ENCODE measurements around the gene SGTA. TPM values are rescaled to one million over a fixed set of nuclear protein-coding genes. Genes with fewer than 3 reads are reported as not detected.

Gene SGTA
- total and polyA plus RNA-seq, 3 donors from 2014 or later, result 93.9 to 100 (median 99.6) TPM

DNA sequence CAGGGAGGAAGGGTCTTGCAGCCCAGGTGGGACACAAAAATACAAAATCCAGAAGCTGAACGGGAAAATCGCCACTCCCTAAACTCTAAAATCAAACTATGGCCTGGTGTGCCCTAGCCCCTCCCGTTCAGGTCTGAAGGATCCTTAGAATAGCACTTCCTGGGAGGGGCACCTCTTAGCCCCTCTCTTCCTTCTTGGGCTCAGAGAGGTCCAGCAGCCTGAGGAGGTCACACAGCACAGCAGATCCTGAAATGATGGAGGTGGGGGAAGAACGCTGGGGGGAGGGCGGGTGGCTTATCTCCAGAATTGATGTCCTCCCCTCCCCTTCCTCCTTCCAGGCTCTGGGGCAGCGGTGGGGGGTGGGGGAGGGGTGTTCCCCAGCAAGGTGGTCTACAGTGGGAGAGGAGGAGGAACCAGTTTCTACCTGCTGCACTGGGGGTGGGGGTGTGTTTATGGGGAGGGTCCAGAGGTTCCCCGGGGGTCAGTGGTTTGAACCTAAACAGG lies 63.8 kb downstream of the SGTA start:
- H3K9me3 ChIP-seq, result no peaks in the 10 kb centered on the region
- no peak overlapping the region for H3K27ac ChIP-seq
- no peaks in the 10 kb centered on the region for H3K27me3 ChIP-seq
- no peak overlapping the region for H3K4me3 ChIP-seq
- peaks cover 35% of the 10 kb centered on the region for H3K4me1 ChIP-seq
- intact Hi-C loops (cut with DNase I; ENCODE audit: low total_unique reads), result no loop called here
- WGBS, 2 donors, result 47 to 54% methylated on average over 5 to 7 of the region's 7 CpGs
- no peak for DNase-seq
- TF ChIP-seq, protein P1, sequence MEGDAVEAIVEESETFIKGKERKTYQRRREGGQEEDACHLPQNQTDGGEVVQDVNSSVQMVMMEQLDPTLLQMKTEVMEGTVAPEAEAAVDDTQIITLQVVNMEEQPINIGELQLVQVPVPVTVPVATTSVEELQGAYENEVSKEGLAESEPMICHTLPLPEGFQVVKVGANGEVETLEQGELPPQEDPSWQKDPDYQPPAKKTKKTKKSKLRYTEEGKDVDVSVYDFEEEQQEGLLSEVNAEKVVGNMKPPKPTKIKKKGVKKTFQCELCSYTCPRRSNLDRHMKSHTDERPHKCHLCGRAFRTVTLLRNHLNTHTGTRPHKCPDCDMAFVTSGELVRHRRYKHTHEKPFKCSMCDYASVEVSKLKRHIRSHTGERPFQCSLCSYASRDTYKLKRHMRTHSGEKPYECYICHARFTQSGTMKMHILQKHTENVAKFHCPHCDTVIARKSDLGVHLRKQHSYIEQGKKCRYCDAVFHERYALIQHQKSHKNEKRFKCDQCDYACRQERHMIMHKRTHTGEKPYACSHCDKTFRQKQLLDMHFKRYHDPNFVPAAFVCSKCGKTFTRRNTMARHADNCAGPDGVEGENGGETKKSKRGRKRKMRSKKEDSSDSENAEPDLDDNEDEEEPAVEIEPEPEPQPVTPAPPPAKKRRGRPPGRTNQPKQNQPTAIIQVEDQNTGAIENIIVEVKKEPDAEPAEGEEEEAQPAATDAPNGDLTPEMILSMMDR (IDR thresholded peaks at IDR 0.05), result no peak
- TF ChIP-seq POLR2A (IDR thresholded peaks at IDR 0.05), result no peak
- no peaks in the 10 kb centered on the region for H3K36me3 ChIP-seq (ENCODE audit: low read depth, missing control alignments)

DNA sequence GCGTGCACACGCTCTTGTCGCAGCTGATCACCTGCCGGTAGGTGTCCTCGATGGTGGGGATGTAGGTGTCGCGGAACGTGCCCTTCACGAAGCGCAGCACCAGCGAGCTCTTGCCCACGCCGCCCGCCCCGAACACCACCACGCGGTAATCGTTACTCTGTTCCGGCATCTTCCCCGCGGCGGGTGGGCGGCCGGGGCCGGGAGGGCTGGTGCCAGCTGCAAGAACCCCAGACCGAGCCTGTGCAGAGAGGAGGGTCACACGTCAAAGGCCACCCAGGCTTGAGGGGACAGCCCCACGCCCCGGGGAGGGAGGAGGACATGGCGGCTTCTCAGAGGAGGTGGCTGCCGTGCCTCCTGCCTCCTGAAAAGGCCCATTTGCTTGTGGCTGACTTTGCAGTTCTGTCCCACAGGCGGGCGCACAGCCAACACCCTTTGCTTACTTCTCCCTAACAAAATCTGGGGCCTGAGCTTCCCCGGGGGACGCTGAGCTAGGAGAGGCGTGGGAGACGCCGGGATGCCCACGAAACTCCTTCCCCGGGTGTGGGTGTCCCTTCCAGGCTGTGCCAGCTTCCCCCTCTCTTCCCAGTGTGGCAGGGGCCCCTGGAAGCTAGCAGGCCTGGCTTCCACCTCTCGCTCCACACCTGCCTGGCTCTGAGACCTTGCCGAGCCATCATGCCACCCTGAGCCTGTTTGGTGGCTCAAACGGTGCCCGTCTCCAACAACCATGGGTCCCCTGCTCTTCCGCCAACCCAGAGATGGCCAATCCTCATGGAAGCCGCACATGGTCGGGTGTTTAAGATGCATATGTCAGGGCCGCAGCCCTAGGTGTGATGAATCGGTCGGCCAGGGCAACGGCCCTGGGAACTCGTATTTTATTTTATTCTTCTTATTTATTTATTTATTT lies 65.2 kb downstream of the SGTA start:
- Histone ChIP-seq H3K27me3 (no peaks in the 10 kb centered on the region), H3K9me3 (no peaks in the 10 kb centered on the region), H3K4me1 (peaks cover 21% of the 10 kb centered on the region), H3K4me3 (no peak overlapping the region), H3K27ac (no peak overlapping the region), H3K36me3 (ENCODE audit: low read depth, missing control alignments) (no peaks in the 10 kb centered on the region)
- no peak for DNase-seq
- intact Hi-C loops (cut with DNase I; ENCODE audit: low total_unique reads), result no loop called here
- no peak for TF ChIP-seq POLR2A (IDR thresholded peaks at IDR 0.05)
- TF ChIP-seq, protein P1 (IDR thresholded peaks at IDR 0.05), result no peak
- 86 to 87% methylated on average over 10 to 46 of the region's 52 CpGs for WGBS, 2 donors

DNA sequence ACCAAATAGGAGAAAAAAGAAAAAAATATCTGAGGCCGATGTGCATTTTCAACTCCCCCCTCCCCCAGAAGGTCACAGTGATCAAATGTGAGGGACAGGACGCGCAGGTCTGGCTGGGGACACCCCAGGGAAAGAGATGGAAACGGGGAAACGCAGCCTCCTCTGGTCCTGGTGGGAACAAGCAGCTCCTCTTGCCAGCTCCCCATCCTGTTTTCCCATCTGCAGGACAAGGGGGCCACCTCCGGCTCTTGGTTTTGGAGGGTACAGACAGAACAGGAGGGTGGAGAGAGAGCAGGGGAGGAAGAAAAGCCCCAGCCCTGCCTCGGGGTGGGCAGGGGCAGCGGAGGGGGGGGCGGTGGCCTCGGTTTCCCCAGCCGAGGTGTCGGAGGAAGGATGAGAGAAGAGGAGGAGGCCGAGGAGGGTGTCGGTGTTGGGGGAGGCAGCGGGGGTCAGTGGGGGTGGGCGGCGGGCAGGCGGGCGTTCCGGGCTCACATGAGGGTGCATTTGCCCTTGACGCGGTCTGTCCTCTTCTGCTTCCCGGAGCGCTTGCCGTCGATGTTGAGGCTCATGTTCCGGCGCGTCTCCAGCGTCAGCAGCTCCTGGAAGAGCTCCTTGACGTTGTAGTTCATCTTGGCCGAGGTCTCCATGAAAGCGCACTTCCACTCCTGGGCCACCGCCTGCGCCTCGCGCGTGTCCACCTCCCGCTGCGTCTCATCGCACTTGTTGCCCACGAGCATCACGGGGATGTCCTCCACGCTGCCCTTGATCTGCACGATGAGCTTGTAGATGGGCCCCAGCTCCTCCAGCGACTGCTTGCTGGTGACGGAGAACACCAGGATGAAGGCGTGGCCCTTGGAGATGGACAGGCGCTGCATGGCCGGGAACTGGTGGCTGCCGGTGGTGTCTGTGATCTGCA lies 66.1 kb downstream of the SGTA start:
- WGBS, 2 donors, result 69 to 82% methylated on average over 32 to 51 of the region's 51 CpGs
- DNase-seq, result no peak
- no peak overlapping the region for H3K4me3 ChIP-seq
- no peaks in the 10 kb centered on the region for H3K9me3 ChIP-seq
- no peaks in the 10 kb centered on the region for H3K27me3 ChIP-seq
- H3K36me3 ChIP-seq (ENCODE audit: low read depth, missing control alignments), result no peaks in the 10 kb centered on the region
- peaks cover 13% of the 10 kb centered on the region for H3K4me1 ChIP-seq
- no peak for TF ChIP-seq POLR2A (IDR thresholded peaks at IDR 0.05)
- TF ChIP-seq, protein P1 (IDR thresholded peaks at IDR 0.05), result no peak
- intact Hi-C loops (cut with DNase I; ENCODE audit: low total_unique reads), result no loop called here
- no peak overlapping the region for H3K27ac ChIP-seq

DNA sequence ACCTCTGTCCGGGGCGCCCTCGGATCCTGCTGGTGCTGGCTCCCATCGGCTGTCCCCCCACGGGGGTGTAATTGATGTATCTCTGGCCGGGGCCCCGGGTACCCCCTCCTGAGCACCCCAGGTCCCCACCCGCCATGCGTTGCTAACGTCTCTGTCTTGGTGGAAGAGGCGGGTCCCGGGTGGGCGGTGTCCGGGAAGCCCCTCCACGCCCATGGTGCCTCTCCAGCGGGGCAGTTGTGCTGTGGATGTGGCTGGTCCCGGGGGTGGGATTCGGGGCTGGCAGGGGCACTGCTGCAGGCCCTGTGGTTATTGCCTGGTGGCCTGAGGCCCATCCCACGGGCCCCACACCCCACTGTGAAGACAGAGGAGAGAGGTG lies 66.8 kb downstream of the SGTA start:
- H3K27me3 ChIP-seq, result no peaks in the 10 kb centered on the region
- intact Hi-C loops (cut with DNase I; ENCODE audit: low total_unique reads), result no loop called here
- no peaks in the 10 kb centered on the region for H3K36me3 ChIP-seq (ENCODE audit: low read depth, missing control alignments)
- no peak for DNase-seq
- no peak overlapping the region for H3K27ac ChIP-seq
- H3K9me3 ChIP-seq, result no peaks in the 10 kb centered on the region
- H3K4me3 ChIP-seq, result no peak overlapping the region
- no peak for TF ChIP-seq POLR2A (IDR thresholded peaks at IDR 0.05)
- TF ChIP-seq, protein P1 (IDR thresholded peaks at IDR 0.05), result no peak
- WGBS, 2 donors, result 70 to 93% methylated on average over 2 to 19 of the region's 19 CpGs
- H3K4me1 ChIP-seq, result peaks cover 13% of the 10 kb centered on the region
